Activated CD4-positive, alpha-beta T cell treated with anti-CD3 and anti-CD28 coated beads for 1 hour (primary cell): ENCODE data around the gene TNC.

ENCODE experiments used
- DNase-seq: peaks from one replicate; pipeline ENCODE4 v3.0.0-alpha.2; 2020

TNC gene

GRCh38 chr9:115042781-115043509 lies 75.0 kb downstream of the TNC start:
- DNase-seq, result no peak

- DNase-seq, result no peak
These were observed 78.3 kb downstream of the TNC start for GRCh38 chr9:115039516-115040120.

- no peak for DNase-seq
These were observed 79.8 kb downstream of the TNC start for GRCh38 chr9:115038178-115038577.

GRCh38 chr9:115036691-115037090 lies 81.3 kb downstream of the TNC start:
- no peak for DNase-seq

- no peak for DNase-seq
These were observed 81.9 kb downstream of the TNC start for GRCh38 chr9:115035841-115036612.

GRCh38 chr9:115034801-115035200 lies 83.2 kb downstream of the TNC start:
- DNase-seq, result no peak

- DNase-seq, result no peak
These were observed 84.2 kb downstream of the TNC start for GRCh38 chr9:115033800-115034199.

GRCh38 chr9:115032296-115032695 lies 85.7 kb downstream of the TNC start:
- DNase-seq, result no peak

GRCh38 chr9:115030006-115030405 lies 88.0 kb downstream of the TNC start:
- no peak for DNase-seq

- DNase-seq, result no peak
These were observed 92.2 kb downstream of the TNC start for GRCh38 chr9:115025721-115026120.

GRCh38 chr9:115024925-115025535 lies 92.9 kb downstream of the TNC start:
- DNase-seq, result no peak

GRCh38 chr9:115022760-115023434 lies 95.1 kb downstream of the TNC start:
- no peak for DNase-seq

- no peak for DNase-seq
These were observed 99.2 kb downstream of the TNC start for GRCh38 chr9:115018547-115019435.

GRCh38 chr9:115016344-115016743 lies 101.6 kb downstream of the TNC start:
- no peak for DNase-seq

GRCh38 chr9:115015018-115015635 lies 102.8 kb downstream of the TNC start:
- no peak for DNase-seq

GRCh38 chr9:115014438-115014837 lies 103.5 kb downstream of the TNC start:
- DNase-seq, result no peak

- DNase-seq, result peak; percentile 67
These were observed 104.0 kb downstream of the TNC start for GRCh38 chr9:115013998-115014397.

- DNase-seq, result no peak
These were observed 105.5 kb downstream of the TNC start for GRCh38 chr9:115012486-115012885.

GRCh38 chr9:115010874-115011273 lies 107.1 kb downstream of the TNC start:
- DNase-seq, result no peak

- no peak for DNase-seq
These were observed 109.3 kb downstream of the TNC start for GRCh38 chr9:115008536-115009270.

- DNase-seq, result no peak
These were observed 111.3 kb downstream of the TNC start for GRCh38 chr9:115006660-115007059.
